ENCODE data around the gene RAPGEF2. TPM values are rescaled to one million over a fixed set of nuclear protein-coding genes. Genes with fewer than 3 reads are reported as not detected.

The RAPGEF2 gene
- total RNA-seq, 1 donor from 2014 or later = 46.7 TPM

GRCh38 chr4:159400558-159401225 is 297.8 kb downstream of the RAPGEF2 start:
- no peaks in the 10 kb centered on the region for H3K9me3 Mint-ChIP-seq
- no peak for TF ChIP-seq CTCF (IDR thresholded peaks at IDR 0.05; ENCODE audit: unreplicated experiment)
- peak overlapping the region; percentile 13 for H3K27ac Mint-ChIP-seq
- peak overlapping the region; percentile 29 for H3K4me3 Mint-ChIP-seq
- no peaks in the 10 kb centered on the region for H3K27me3 Mint-ChIP-seq (ENCODE audit: low read depth)
- peaks cover 17% of the 10 kb centered on the region for H3K4me1 Mint-ChIP-seq
- no peak for DNase-seq (ENCODE audit: low spot score in 2 of 2, unreplicated experiment in 2 of 2)
- H3K36me3 Mint-ChIP-seq = no peaks in the 10 kb centered on the region

- Mint-ChIP-seq H3K27me3 (ENCODE audit: low read depth) (no peaks in the 10 kb centered on the region), H3K4me1 (peaks cover 17% of the 10 kb centered on the region), H3K9me3 (no peaks in the 10 kb centered on the region), H3K36me3 (no peaks in the 10 kb centered on the region), H3K4me3 (peak overlapping the region; percentile 2), H3K27ac (no peak overlapping the region)
- no peak for TF ChIP-seq CTCF (IDR thresholded peaks at IDR 0.05; ENCODE audit: unreplicated experiment)
- no peak for DNase-seq (ENCODE audit: low spot score in 2 of 2, unreplicated experiment in 2 of 2)
Observed at GRCh38 chr4:159401226-159401712, 298.4 kb downstream of the RAPGEF2 start.

GRCh38 chr4:159401791-159402380 is 299.0 kb downstream of the RAPGEF2 start:
- no peak for TF ChIP-seq CTCF (IDR thresholded peaks at IDR 0.05; ENCODE audit: unreplicated experiment)
- no peak for DNase-seq (ENCODE audit: low spot score in 2 of 2, unreplicated experiment in 2 of 2)
- Mint-ChIP-seq H3K27ac (no peak overlapping the region), H3K4me1 (peaks cover 17% of the 10 kb centered on the region), H3K4me3 (no peak overlapping the region), H3K27me3 (ENCODE audit: low read depth) (no peaks in the 10 kb centered on the region), H3K9me3 (no peaks in the 10 kb centered on the region), H3K36me3 (no peaks in the 10 kb centered on the region)

Small RNAs within 50 kb of the gene (microRNA-seq; reads per million reads assigned to microRNA genes)
- gene MIR3688-1 = not detected
- gene MIR3688-2 = not detected

Measured in mesothelial cell of epicardium (in vitro differentiated cells).